Measurements from ENCODE around the gene INPP5D. TPM values are rescaled to one million over a fixed set of nuclear protein-coding genes. Genes with fewer than 3 reads are reported as not detected.

INPP5D gene
- total and polyA plus RNA-seq, 2 of the 8 experiments (the other 6 are each of a cell fraction or from before 2014, with no cell fraction given) = 4.5 to 7.1 TPM

GRCh38 chr2:233245406-233245805, 185.3 kb downstream of the INPP5D start:
- H3K14ac ChIP-seq (ENCODE audit: insufficient read length) = no peak overlapping the region
- H2AFZ ChIP-seq (ENCODE audit: low read length) = no peak overlapping the region
- no peak overlapping the region for H2BK15ac ChIP-seq (ENCODE audit: low read length)
- H3K9me3 ChIP-seq (ENCODE audit: insufficient read depth in 2 of 2, low read depth in 1 of 2, low read length in 1 of 2) = peaks cover 8% of the 10 kb centered on the region in 2 experiments; a peak in 3 of 4 replicates
- no peak overlapping the region for H3K4me3 ChIP-seq (ENCODE audit: extremely low read depth in 1 of 4, insufficient read depth in 2 of 4, low read depth in 3 of 4, low read length in 4 of 4)
- H3K79me1 ChIP-seq (ENCODE audit: low read depth, low read length) = no peaks in the 10 kb centered on the region
- H3K4me1 ChIP-seq (replicated peaks in 1 of 4; ENCODE audit: control insufficient read depth in 3 of 4, insufficient read depth in 4 of 4, low read length in 3 of 4) = no peaks in the 10 kb centered on the region
- H4K5ac ChIP-seq (ENCODE audit: insufficient read length, low read depth, low read length) = no peak overlapping the region
- no peaks in the 10 kb centered on the region for H4K20me1 ChIP-seq (replicated peaks in 1 of 2; ENCODE audit: control insufficient read depth in 1 of 2, insufficient read depth in 2 of 2, low read length in 2 of 2)
- H3K36me3 ChIP-seq (ENCODE audit: control insufficient read depth in 2 of 4, insufficient read depth in 4 of 4, low read length in 3 of 4) = no peaks in the 10 kb centered on the region
- no peaks in the 10 kb centered on the region for H3K23me2 ChIP-seq (ENCODE audit: low read depth, low read length)
- no peak overlapping the region for H4K91ac ChIP-seq (replicated peaks; ENCODE audit: insufficient read length, low read length)
- H3K4me2 ChIP-seq (ENCODE audit: insufficient read depth in 1 of 2, low read depth in 2 of 2, low read length in 2 of 2) = no peak overlapping the region
- H3K9ac ChIP-seq (replicated peaks in 1 of 4; ENCODE audit: extremely low read depth in 1 of 4, low read depth in 3 of 4, low read length in 3 of 4) = no peak overlapping the region
- H2BK120ac ChIP-seq (replicated peaks; ENCODE audit: low read depth, low read length) = no peak overlapping the region
- POLR2A ChIA-PET (ENCODE audit: partially characterized antibody) = no interaction called here
- H2BK5ac ChIP-seq (ENCODE audit: low read depth, low read length) = no peak overlapping the region
- WGBS, 2 experiments (ENCODE audit: extremely low coverage in 1 of 2, insufficient coverage in 1 of 2, insufficient read length in 1 of 2, insufficient replicate concordance in 2 of 2, low coverage in 1 of 2, low lambda C conversion rate in 2 of 2, missing lambda C conversion rate in 1 of 2) = 93% methylated on average over 6 of the region's 6 CpGs; no CpG with 5 or more reads in 1 of the 2 experiments
- H3K4ac ChIP-seq (replicated peaks; ENCODE audit: insufficient read length, low read depth, low read length) = no peak overlapping the region
- no peak overlapping the region for H2AK5ac ChIP-seq (ENCODE audit: low read depth, low read length)
- H3K23ac ChIP-seq (ENCODE audit: insufficient read length) = no peak overlapping the region
- DNase-seq (ENCODE audit: low read depth in 1 of 2, low spot score in 2 of 2) (no peak), FAIRE-seq (no peak)
- no peak overlapping the region for H3K18ac ChIP-seq (ENCODE audit: extremely low read depth, low read length)
- H4K8ac ChIP-seq (ENCODE audit: extremely low read depth, insufficient read depth, low read length) = no peak overlapping the region
- H2BK20ac ChIP-seq (ENCODE audit: low read length) = no peak overlapping the region
- no peak overlapping the region for H3K56ac ChIP-seq (replicated peaks; ENCODE audit: insufficient read length, low read depth, low read length)
- H3K27me3 ChIP-seq (replicated peaks in 1 of 4; ENCODE audit: control insufficient read depth in 3 of 4, extremely low read depth in 1 of 4, insufficient read depth in 3 of 4, low read length in 3 of 4) = peaks cover 0 to 1% (median 0%) of the 10 kb centered on the region in 4 experiments; a peak in 1 of 7 replicates
- CTCF ChIA-PET (ENCODE audit: partially characterized antibody) = interaction anchor here (1.7 kb wide), 2 partner anchors 9 to 13 kb away, joined by 4 read pairs; no protein-coding TSS in a partner anchor
- H3K27ac ChIP-seq (ENCODE audit: low read depth, low read length) = no peak overlapping the region
- no peak overlapping the region for H2BK12ac ChIP-seq (ENCODE audit: low read depth, low read length)
- no peaks in the 10 kb centered on the region for H3K79me2 ChIP-seq (ENCODE audit: control insufficient read depth in 1 of 2, insufficient read depth in 2 of 2, low read length in 2 of 2)
- no peak for TF ChIP-seq SP1 (IDR thresholded peaks at IDR 0.05; ENCODE audit: low read depth, low read length)
- no peak for TF ChIP-seq TCF12 (IDR thresholded peaks at IDR 0.05; ENCODE audit: low read depth, low read length)
- no peak for TF ChIP-seq POLR2A (IDR thresholded peaks at IDR 0.05; ENCODE audit: control extremely low read depth in 1 of 2, low read depth in 2 of 2, low read length in 2 of 2)
- no peak for TF ChIP-seq TEAD4 (IDR thresholded peaks at IDR 0.05; ENCODE audit: low read depth, low read length)
- TF ChIP-seq, protein P1, sequence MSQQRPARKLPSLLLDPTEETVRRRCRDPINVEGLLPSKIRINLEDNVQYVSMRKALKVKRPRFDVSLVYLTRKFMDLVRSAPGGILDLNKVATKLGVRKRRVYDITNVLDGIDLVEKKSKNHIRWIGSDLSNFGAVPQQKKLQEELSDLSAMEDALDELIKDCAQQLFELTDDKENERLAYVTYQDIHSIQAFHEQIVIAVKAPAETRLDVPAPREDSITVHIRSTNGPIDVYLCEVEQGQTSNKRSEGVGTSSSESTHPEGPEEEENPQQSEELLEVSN (IDR thresholded peaks at IDR 0.05) = no peak
- TF ChIP-seq ATF3 (IDR thresholded peaks at IDR 0.05; ENCODE audit: insufficient read depth, low read depth, low read length) = no peak
- TF ChIP-seq JUN (IDR thresholded peaks at IDR 0.05; ENCODE audit: low read depth, low read length) = no peak
- TF ChIP-seq TAF1 (IDR thresholded peaks at IDR 0.05; ENCODE audit: low read depth, low read length) = no peak
- no peak for TF ChIP-seq SIN3A (conservative IDR thresholded peaks at IDR 0.05 in 1 of 2, IDR thresholded peaks at IDR 0.05 in 1 of 2; ENCODE audit: low read depth in 1 of 2, low read length in 2 of 2)

All from H1 (cell line).